Ascending aorta (tissue), 2 donors: Measurements from ENCODE around the gene SDR39U1. TPM values are rescaled to one million over a fixed set of nuclear protein-coding genes. Genes with fewer than 3 reads are reported as not detected.

Source experiments
- DNase-seq, 2 donors: peaks; one replicate each; pipeline ENCODE4 v3.0.0-alpha.2; 2019; ENCODE audit warnings: low spot score in 2 of 2
- H3K27ac ChIP-seq, 2 donors: fragments of 200-600 bp; sonication (generic); one replicate each; pipeline ENCODE4 v1.5.1; 2016 to 2017; ENCODE audit warnings: mild to moderate bottlenecking in 1 of 2
- H3K27me3 ChIP-seq: fragments of 200-600 bp; sonication (generic); one replicate; pipeline ENCODE4 v1.5.1; 2017
- H3K36me3 ChIP-seq, 2 donors: fragments of 200-600 bp; sonication (generic); one replicate each; pipeline ENCODE4 v1.5.1; 2016
- H3K4me1 ChIP-seq, 2 donors: fragments of 200-600 bp; sonication (generic); one replicate each; pipeline ENCODE4 v1.5.1; 2016 to 2017; ENCODE audit warnings: mild to moderate bottlenecking in 1 of 2
- H3K4me3 ChIP-seq, 2 donors: fragments of 200-600 bp; sonication (generic); one replicate each; pipeline ENCODE4 v1.5.1; 2016 to 2017; ENCODE audit warnings: mild to moderate bottlenecking in 1 of 2
- H3K9me3 ChIP-seq, 2 donors: fragments of 200-600 bp; sonication (generic); one replicate each; pipeline ENCODE4 v1.5.1; 2016
- CTCF ChIP-seq, 3 experiments: fragments of 200-600 bp in 2 of 3; fragments of 450-650 bp in 1 of 3; sonication (generic) in 2 of 3; IDR thresholded peaks; one replicate each; pipeline ENCODE4 v1.5.1; 2016 to 2019; ENCODE audit warnings: antibody characterized with exemption in 3 of 3, mild to moderate bottlenecking in 1 of 3, moderate library complexity in 1 of 3
- intact Hi-C: fragments of 100-400 bp; cut with DNase I; formaldehyde crosslinking; loops from one replicate; pipeline ENCODE4 v1.15.1; 2023
- total RNA-seq: library from RNA; depleted of rRNA; stranded (reverse); fragments of >200 nt; gene quantifications from one replicate; pipeline ENCODE4 v1.1.0, GENCODE V29; 2016

Gene SDR39U1
- total RNA-seq, 1 donor from 2014 or later, result 98.3 TPM

GRCh38 chr14:24394275-24394674 is 48.3 kb downstream of the SDR39U1 start:
- no peak for TF ChIP-seq CTCF (IDR thresholded peaks at IDR 0.05)
- intact Hi-C loops, result no loop called here
- DNase-seq, result no peak
- no peaks in the 10 kb centered on the region for H3K36me3 ChIP-seq
- H3K27ac ChIP-seq, result no peak overlapping the region
- H3K4me1 ChIP-seq, result peaks cover 0 to 3% of the 10 kb centered on the region in 2 donors
- H3K9me3 ChIP-seq, result no peaks in the 10 kb centered on the region
- H3K4me3 ChIP-seq, result no peak overlapping the region
- no peaks in the 10 kb centered on the region for H3K27me3 ChIP-seq

- H3K27me3 ChIP-seq, result no peaks in the 10 kb centered on the region
- no peaks in the 10 kb centered on the region for H3K9me3 ChIP-seq
- intact Hi-C loops, result no loop called here
- no peaks in the 10 kb centered on the region for H3K4me1 ChIP-seq
- no peak for TF ChIP-seq CTCF (IDR thresholded peaks at IDR 0.05)
- no peak overlapping the region for H3K27ac ChIP-seq
- H3K4me3 ChIP-seq, result no peak overlapping the region
- DNase-seq, result no peak
- H3K36me3 ChIP-seq, result no peaks in the 10 kb centered on the region
Measured at GRCh38 chr14:24392325-24393091, 50.1 kb downstream of the SDR39U1 start.

GRCh38 chr14:24390701-24391468 is 51.7 kb downstream of the SDR39U1 start:
- Histone ChIP-seq H3K36me3 (no peaks in the 10 kb centered on the region), H3K9me3 (no peaks in the 10 kb centered on the region), H3K27ac (no peak overlapping the region), H3K4me3 (no peak overlapping the region), H3K27me3 (no peaks in the 10 kb centered on the region), H3K4me1 (no peaks in the 10 kb centered on the region)
- intact Hi-C loops, result no loop called here
- TF ChIP-seq CTCF (IDR thresholded peaks at IDR 0.05), result no peak
- no peak for DNase-seq

Other genes starting within 250 kb of the SDR39U1 start
- gene TM9SF1, start 247.3 kb downstream of the SDR39U1 start, total RNA-seq, result 86.5 TPM
- gene TSSK4, start 237.1 kb downstream of the SDR39U1 start, total RNA-seq, result not detected
- gene CHMP4A, start 229.3 kb downstream of the SDR39U1 start, total RNA-seq, result 27.0 TPM
- gene MDP1, start 226.7 kb downstream of the SDR39U1 start, total RNA-seq, result 58.8 TPM
- gene NEDD8, start 210.4 kb downstream of the SDR39U1 start, total RNA-seq, result 72.8 TPM
- 37.5 TPM for gene GMPR2, start 209.8 kb downstream of the SDR39U1 start, total RNA-seq
- 70.0 TPM for gene TINF2, start 200.2 kb downstream of the SDR39U1 start, total RNA-seq
- gene TGM1, start 179.6 kb downstream of the SDR39U1 start, total RNA-seq, result 1.7 TPM
- gene RABGGTA, start 171.2 kb downstream of the SDR39U1 start, total RNA-seq, result 54.9 TPM
- gene DHRS1, start 143.0 kb downstream of the SDR39U1 start, total RNA-seq, result 100 TPM
- 33.5 TPM for gene NOP9, start 142.9 kb downstream of the SDR39U1 start, total RNA-seq
- gene CIDEB, start 134.8 kb downstream of the SDR39U1 start, total RNA-seq, result 72.8 TPM
- 3.0 TPM for gene LTB4R2, start 132.6 kb downstream of the SDR39U1 start, total RNA-seq
- 3.6 TPM for gene LTB4R, start 131.3 kb downstream of the SDR39U1 start, total RNA-seq
- 143 TPM for gene ADCY4, start 107.7 kb downstream of the SDR39U1 start, total RNA-seq
- 2.3 TPM for gene RIPK3, start 102.8 kb downstream of the SDR39U1 start, total RNA-seq
- 58.9 TPM for gene NFATC4, start 74.6 kb downstream of the SDR39U1 start, total RNA-seq
- 23.1 TPM for gene NYNRIN, start 43.8 kb downstream of the SDR39U1 start, total RNA-seq
- 2.2 TPM for gene CBLN3, start 13.1 kb downstream of the SDR39U1 start, total RNA-seq
- 70.4 TPM for gene KHNYN, start 12.8 kb downstream of the SDR39U1 start, total RNA-seq
- not detected for gene CMA1, start 65.5 kb upstream of the SDR39U1 start, total RNA-seq
- gene CTSG, start 133.5 kb upstream of the SDR39U1 start, total RNA-seq, result not detected
- 0.96 TPM for gene GZMH, start 166.9 kb upstream of the SDR39U1 start, total RNA-seq
- gene GZMB, start 191.4 kb upstream of the SDR39U1 start, total RNA-seq, result not detected